PC-9 (cell line): ENCODE results near the gene AGRP. TPM values are rescaled to one million over a fixed set of nuclear protein-coding genes. Genes with fewer than 3 reads are reported as not detected.
"Not testable (repeated sequence)": the region's sequence is repeated elsewhere in the genome, so short reads cannot be mapped to it uniquely, and the experiment has no call there.

Experiments used
- BruUV-seq: library from RNA; stranded (reverse); fragments of 400-500 nt; replicated peaks from 2 replicates; lab custom pipeline; 2021; lab: Mats Ljungman, UMichigan
- CTCF ChIA-PET: fragments of 300-600 bp; sonication (Branson Sonifier 250); formaldehyde crosslinking; loops from one replicate; lab custom pipeline; 2022; ENCODE audit warnings: antibody characterized with exemption; lab: Charles Lee
- POLR2A ChIA-PET: fragments of 300-600 bp; sonication (Branson Sonifier 250); formaldehyde crosslinking; loops from one replicate; lab custom pipeline; 2022; ENCODE audit warnings: antibody characterized with exemption; ENCODE audit not compliant: unreplicated experiment; lab: Charles Lee
- DNase-seq, 2 experiments: peaks; one replicate each; pipeline versions ENCODE4 v3.0.0 to v3.0.0-alpha.2; 2015 to 2022; ENCODE audit warnings: mixed read lengths in 1 of 2
- H2AFZ ChIP-seq: fragments of 200-600 bp; sonication (generic); 2 replicates; pipeline ENCODE4 v1.8.1; 2017; ENCODE audit warnings: antibody characterized with exemption
- H3F3A ChIP-seq: fragments of 200-600 bp; sonication (generic); 2 replicates; pipeline ENCODE4 v1.8.1; 2017; ENCODE audit warnings: antibody characterized with exemption, mild to moderate bottlenecking, low read depth; ENCODE audit not compliant: insufficient read depth
- H3K27ac ChIP-seq: fragments of 200-600 bp; sonication (generic); 2 replicates; pipeline ENCODE4 v1.6.1; 2016; ENCODE audit warnings: mixed run types
- H3K27me3 ChIP-seq: fragments of 200-600 bp; sonication (generic); 2 replicates; pipeline ENCODE4 v1.6.1; 2016; ENCODE audit warnings: low read depth, mixed run types; ENCODE audit not compliant: insufficient read depth
- H3K36me3 ChIP-seq: fragments of 200-600 bp; sonication (generic); 2 replicates; pipeline ENCODE4 v1.6.1; 2016; ENCODE audit warnings: low read depth, mixed run types
- H3K4me1 ChIP-seq: fragments of 200-600 bp; sonication (generic); replicated peaks from 2 replicates; pipeline ENCODE4 v1.6.1; 2016; ENCODE audit warnings: mixed run types; ENCODE audit not compliant: insufficient read depth
- H3K4me2 ChIP-seq: fragments of 200-600 bp; sonication (generic); 2 replicates; pipeline ENCODE4 v1.6.1; 2017; ENCODE audit warnings: mixed run types
- H3K4me3 ChIP-seq: fragments of 200-600 bp; sonication (generic); 2 replicates; pipeline ENCODE4 v1.6.1; 2016; ENCODE audit warnings: mixed run types
- H3K79me2 ChIP-seq: fragments of 200-600 bp; sonication (generic); 2 replicates; pipeline ENCODE4 v1.6.1; 2017; ENCODE audit warnings: low read depth, mixed run types
- H3K9me2 ChIP-seq: fragments of 200-600 bp; sonication (generic); 2 replicates; pipeline ENCODE4 v1.8.1; 2017; ENCODE audit warnings: mild to moderate bottlenecking; ENCODE audit not compliant: insufficient read depth
- H3K9me3 ChIP-seq: fragments of 200-600 bp; sonication (generic); 2 replicates; pipeline ENCODE4 v1.8.1; 2016; ENCODE audit warnings: low read depth; ENCODE audit not compliant: insufficient read depth
- H4K20me1 ChIP-seq: fragments of 200-600 bp; sonication (generic); 2 replicates; pipeline ENCODE4 v1.8.1; 2017; ENCODE audit not compliant: insufficient read depth
- CTCF ChIP-seq: fragments of 200-600 bp; sonication (generic); conservative IDR thresholded peaks from 2 replicates; pipeline ENCODE4 v1.6.1; 2017; ENCODE audit warnings: mixed run types, antibody characterized with exemption, mild to moderate bottlenecking, moderate library complexity
- EZH2 ChIP-seq: fragments of 200-600 bp; sonication (generic); IDR thresholded peaks from 2 replicates; pipeline ENCODE4 v1.8.0; 2017; ENCODE audit warnings: antibody characterized with exemption, low read depth
- intact Hi-C: fragments of 100-400 bp; cut with micrococcal nuclease; formaldehyde crosslinking; loops from one replicate; pipeline ENCODE4 v1.10.0; 2022; ENCODE audit not compliant: unreplicated experiment
- total RNA-seq: library from RNA; stranded (reverse); gene quantifications from 2 replicates; pipeline ENCODE4 v1.2.3, GENCODE V29; 2021

Gene AGRP
- total RNA-seq, 1 experiment from 2014 or later, result not detected

DNA sequence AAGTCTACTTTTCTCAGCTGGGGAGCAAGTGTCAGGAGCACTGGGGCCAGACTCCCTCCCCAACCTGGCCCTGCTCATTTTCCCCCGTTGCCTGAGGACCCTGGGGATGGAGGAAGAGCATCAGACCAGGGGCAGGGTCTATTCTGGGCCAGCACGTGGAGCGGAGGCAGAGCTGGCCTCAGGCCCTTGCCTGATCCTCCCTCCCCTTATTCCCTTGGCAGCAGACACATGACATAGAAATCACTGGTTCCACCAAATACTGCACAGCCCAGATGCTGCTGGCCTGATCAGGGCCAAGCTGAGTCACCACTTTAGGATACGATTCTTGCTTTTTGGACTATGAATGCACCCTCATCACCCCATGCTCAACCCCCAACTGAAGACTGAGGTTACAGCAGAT, 15.8 kb upstream of the AGRP start:
- Histone ChIP-seq H3K4me1 (no peaks in the 10 kb centered on the region), H4K20me1 (no peaks in the 10 kb centered on the region), H3K36me3 (no peaks in the 10 kb centered on the region), H3K4me2 (no peak overlapping the region), H2AFZ (no peak overlapping the region), H3K27me3 (no peaks in the 10 kb centered on the region), H3K9me2 (no peaks in the 10 kb centered on the region), H3K27ac (no peak overlapping the region), H3F3A (no peaks in the 10 kb centered on the region; the same call in 1 of the 2 replicates), H3K4me3 (no peak overlapping the region), H3K79me2 (no peaks in the 10 kb centered on the region), H3K9me3 (no peaks in the 10 kb centered on the region)
- CTCF ChIA-PET, result interaction anchor here (0.5 kb wide), 2 partner anchors 15 to 752 kb away, joined by 3 to 5 read pairs; no protein-coding TSS in a partner anchor
- intact Hi-C loops, result loop anchor here (10.0 kb wide), 1 partner anchor 726 kb away; no protein-coding TSS in a partner anchor
- DNase-seq, result no peak
- no TSS peak for BruUV-seq
- no peak for TF ChIP-seq CTCF
- no peak for TF ChIP-seq EZH2
- POLR2A ChIA-PET, result no interaction called here

DNA sequence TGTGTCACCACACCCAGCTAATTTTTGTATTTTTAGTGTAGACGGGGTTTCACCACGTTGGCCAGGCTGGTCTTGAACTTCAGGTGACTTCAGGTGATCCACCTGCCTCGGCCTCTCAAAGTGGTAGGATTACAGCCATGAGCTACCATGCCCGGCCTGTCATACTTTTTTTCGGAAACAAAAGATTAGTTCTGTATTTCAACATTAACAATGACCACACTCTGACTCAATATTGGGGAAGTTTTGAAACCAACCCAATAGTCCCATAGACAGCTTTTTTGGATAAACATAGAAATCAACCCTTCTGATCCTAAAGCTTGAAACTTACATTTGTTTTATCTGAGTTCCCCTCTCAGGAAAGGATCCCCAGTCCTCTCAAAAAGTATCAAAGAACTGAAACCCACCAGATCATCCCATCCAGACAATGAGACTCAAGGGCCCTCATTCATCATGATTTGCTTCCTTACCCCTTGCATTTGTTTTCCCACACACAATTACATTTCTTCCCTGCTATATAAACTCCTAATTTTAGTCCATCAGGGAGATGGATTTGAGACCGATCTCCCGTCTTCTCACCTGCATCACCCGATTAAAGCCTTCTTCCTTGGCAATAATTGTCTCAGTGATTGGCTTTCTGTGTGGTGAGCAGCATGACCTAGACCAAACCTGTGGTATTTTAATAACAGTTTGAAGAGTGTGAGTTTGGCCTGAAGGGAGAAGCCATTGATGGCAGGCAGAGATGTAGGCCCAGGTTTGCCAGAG, 7.2 kb upstream of the AGRP start:
- Histone ChIP-seq H3K9me3 (no peaks in the 10 kb centered on the region), H2AFZ (no peak overlapping the region), H3K4me1 (0 out of 2 replicates have a peak, but pooled peaks cover 4% of the 10 kb centered on the region), H3K27ac (no peak overlapping the region), H3K79me2 (no peaks in the 10 kb centered on the region), H4K20me1 (no peaks in the 10 kb centered on the region), H3F3A (0 out of 2 replicates have a peak, but pooled peaks cover 7% of the 10 kb centered on the region), H3K9me2 (no peaks in the 10 kb centered on the region), H3K4me3 (no peak overlapping the region), H3K36me3 (no peaks in the 10 kb centered on the region), H3K27me3 (no peaks in the 10 kb centered on the region), H3K4me2 (no peak overlapping the region)
- TF ChIP-seq CTCF, result no peak
- TF ChIP-seq EZH2, result no peak
- intact Hi-C loops, result loop anchor here (10.0 kb wide), 1 partner anchor 734 kb away; no protein-coding TSS in a partner anchor
- no peak for DNase-seq
- ChIA-PET CTCF (interaction anchor here (0.7 kb wide), 1 partner anchor 158 kb away, joined by 3 read pairs; no protein-coding TSS in a partner anchor), POLR2A (no interaction called here)
- no TSS peak for BruUV-seq

DNA sequence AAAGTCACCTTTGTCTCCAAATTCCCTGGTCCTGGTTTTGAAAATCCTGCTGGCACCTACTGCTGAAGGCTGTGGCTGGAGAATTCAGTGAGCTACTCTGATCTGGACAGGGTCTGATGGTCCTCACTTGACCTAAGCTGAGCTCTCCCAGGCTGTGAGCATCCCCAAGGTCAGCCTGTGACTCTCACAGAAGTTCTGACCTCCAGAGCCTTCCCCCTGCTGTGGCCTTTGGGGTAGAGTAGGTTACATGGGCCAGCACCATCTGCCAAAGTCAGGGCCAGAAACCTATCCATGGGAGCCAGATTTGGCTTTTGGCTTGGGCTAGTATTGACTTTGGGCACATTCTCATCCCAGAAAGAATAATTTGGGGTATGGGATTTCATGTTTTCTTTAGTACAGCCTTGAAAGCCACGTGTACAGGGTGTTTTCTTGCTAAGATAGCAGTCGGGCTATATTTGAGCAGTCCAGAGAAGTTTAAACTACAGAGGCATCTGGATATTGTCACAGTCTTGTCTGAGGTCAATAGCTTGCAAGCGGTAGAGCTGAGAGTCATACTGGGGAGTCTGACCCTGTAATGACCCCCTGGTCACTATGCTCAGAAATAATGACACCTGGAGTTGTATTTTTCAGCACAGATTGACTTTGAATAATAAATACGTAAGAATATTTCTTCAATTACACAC, 6.2 kb upstream of the AGRP start:
- Histone ChIP-seq H4K20me1 (no peaks in the 10 kb centered on the region), H3K36me3 (no peaks in the 10 kb centered on the region), H3K4me2 (no peak overlapping the region), H3K9me2 (no peaks in the 10 kb centered on the region), H3K27me3 (no peaks in the 10 kb centered on the region), H3F3A (0 out of 2 replicates have a peak, but pooled peaks cover 7% of the 10 kb centered on the region), H3K9me3 (no peaks in the 10 kb centered on the region), H3K4me3 (no peak overlapping the region), H3K27ac (no peak overlapping the region), H3K4me1 (0 out of 2 replicates have a peak, but pooled peaks cover 4% of the 10 kb centered on the region), H3K79me2 (no peaks in the 10 kb centered on the region), H2AFZ (no peak overlapping the region)
- ChIA-PET CTCF (no interaction called here), POLR2A (no interaction called here)
- intact Hi-C loops, result loop anchor here (10.0 kb wide), 2 partner anchors 75 to 735 kb away; partner anchors contain the start of gene CTCF
- DNase-seq, result no peak
- TF ChIP-seq CTCF (no peak), EZH2 (no peak)
- no TSS peak for BruUV-seq

DNA sequence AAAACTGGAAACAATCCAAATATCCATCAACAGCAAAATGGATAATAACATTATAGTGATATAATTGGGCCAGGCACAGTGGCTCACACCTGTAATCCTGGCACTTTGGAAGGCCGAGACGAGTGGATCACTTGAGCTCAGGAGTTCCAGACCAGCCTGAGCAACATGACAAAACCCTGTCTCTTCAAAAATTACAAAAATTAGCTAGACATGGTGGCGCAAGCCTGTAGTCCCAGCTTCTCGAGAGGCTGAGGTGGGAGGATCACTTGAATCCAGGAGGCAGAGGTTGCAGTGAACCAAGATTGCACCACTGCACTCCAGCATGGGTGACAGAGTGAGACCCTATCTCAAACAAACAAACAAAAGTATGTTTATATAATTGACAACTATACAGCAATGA, 4.2 kb upstream of the AGRP start:
- CTCF ChIA-PET, DNase-seq, H3K36me3 ChIP-seq, POLR2A ChIA-PET, BruUV-seq, H3K9me3 ChIP-seq, H3K4me1 ChIP-seq, H3K9me2 ChIP-seq, H3K4me3 ChIP-seq, H3K27ac ChIP-seq, H3K79me2 ChIP-seq, H3K27me3 ChIP-seq, H2AFZ ChIP-seq, H3K4me2 ChIP-seq, H3F3A ChIP-seq, H4K20me1 ChIP-seq: not testable (repeated sequence)
- intact Hi-C loops, result loop anchor here (10.0 kb wide), 1 partner anchor 77 kb away; the partner anchor contains the start of gene CTCF
